ENCODE measurements around the gene KAT6B. TPM values are rescaled to one million over a fixed set of nuclear protein-coding genes. Genes with fewer than 3 reads are reported as not detected.

KAT6B gene
- total RNA-seq, 2 experiments from 2014 or later: 23.1 to 26.9 TPM

DNA sequence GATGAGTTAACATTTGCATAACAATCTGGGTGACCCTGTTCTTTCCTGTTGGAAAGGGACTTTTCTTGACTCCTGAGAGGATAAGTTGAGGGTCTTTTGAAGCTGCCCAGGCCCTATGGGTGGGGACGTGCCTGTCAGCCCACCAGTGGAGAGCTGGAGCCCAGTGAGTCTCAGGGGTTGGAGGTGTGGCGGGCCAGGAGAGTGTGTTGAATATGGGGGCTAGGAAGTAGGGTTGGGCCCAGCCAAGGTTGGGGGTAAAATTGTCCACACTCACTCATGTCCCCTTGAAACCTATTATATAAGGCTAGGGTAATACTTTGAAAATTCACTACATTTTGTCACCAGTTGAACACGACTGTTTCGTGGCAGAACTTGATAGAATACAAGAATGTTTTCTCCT is 17.9 kb upstream of the KAT6B start:
- H3K9me3 Mint-ChIP-seq: no peaks in the 10 kb centered on the region
- no peak overlapping the region for H3K27ac Mint-ChIP-seq
- H3K4me3 Mint-ChIP-seq: no peak overlapping the region
- CTCF ChIA-PET: no interaction called here
- H3K4me1 Mint-ChIP-seq: no peaks in the 10 kb centered on the region
- no peaks in the 10 kb centered on the region for H3K36me3 Mint-ChIP-seq (ENCODE audit: low read depth)
- H3K27me3 Mint-ChIP-seq: no peaks in the 10 kb centered on the region
- POLR2A ChIA-PET: no interaction called here
- DNase-seq: no peak

DNA sequence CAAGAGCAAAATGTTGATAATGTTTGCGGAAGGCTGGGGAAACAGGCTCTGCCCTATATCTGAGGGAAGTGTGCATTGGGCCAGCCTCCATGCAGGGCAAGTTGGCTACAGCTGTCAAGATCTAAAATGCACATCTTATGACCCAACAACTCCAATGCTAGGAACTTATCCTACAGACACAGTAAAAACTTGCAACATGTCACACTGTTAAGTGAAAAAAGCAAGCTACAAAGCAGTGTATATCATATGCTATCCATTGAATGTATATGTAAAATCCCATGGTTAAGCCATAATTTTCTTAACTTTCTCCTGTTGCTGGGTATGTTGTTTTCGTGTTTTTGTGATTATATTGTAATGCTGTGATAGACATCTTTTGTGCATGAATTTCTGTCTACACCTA is 16.3 kb upstream of the KAT6B start:
- Mint-ChIP-seq H3K4me3 (no peak overlapping the region), H3K9me3 (peaks cover 2% of the 10 kb centered on the region), H3K27me3 (no peaks in the 10 kb centered on the region), H3K4me1 (no peaks in the 10 kb centered on the region), H3K36me3 (ENCODE audit: low read depth) (no peaks in the 10 kb centered on the region), H3K27ac (no peak overlapping the region)
- ChIA-PET POLR2A (no interaction called here), CTCF (interaction anchor here (0.7 kb wide), 1 partner anchor 93 kb away, joined by 3 read pairs; no protein-coding TSS in a partner anchor)
- no peak for DNase-seq

- H3K27ac Mint-ChIP-seq: no peak overlapping the region
These were observed 12.8 kb upstream of the KAT6B start for GRCh38 chr10:74813381-74814259.

GRCh38 chr10:74814797-74815196 is 11.6 kb upstream of the KAT6B start:
- ChIA-PET POLR2A (no interaction called here), CTCF (no interaction called here)
- H3K27ac Mint-ChIP-seq: no peak overlapping the region
- H3K9me3 Mint-ChIP-seq: peaks cover 12% of the 10 kb centered on the region
- DNase-seq: no peak
- H3K4me1 Mint-ChIP-seq: peaks cover 5% of the 10 kb centered on the region
- H3K4me3 Mint-ChIP-seq: no peak overlapping the region
- no peaks in the 10 kb centered on the region for H3K27me3 Mint-ChIP-seq
- H3K36me3 Mint-ChIP-seq (ENCODE audit: low read depth): peaks cover 3% of the 10 kb centered on the region

More at GRCh38 chr10:74813381-74814259, 12.8 kb upstream of the KAT6B start:
- Mint-ChIP-seq H3K36me3 (ENCODE audit: low read depth) (peaks cover 3% of the 10 kb centered on the region), H3K27me3 (no peaks in the 10 kb centered on the region), H3K4me1 (peaks cover 5% of the 10 kb centered on the region), H3K9me3 (peaks cover 12% of the 10 kb centered on the region), H3K4me3 (no peak overlapping the region)
- ChIA-PET CTCF (interaction anchor here (0.6 kb wide), 1 partner anchor 9 kb away, joined by 4 read pairs; no protein-coding TSS in a partner anchor), POLR2A (no interaction called here)
- DNase-seq: no peak

- H3K4me3 Mint-ChIP-seq: no peak overlapping the region
- ChIA-PET CTCF (no interaction called here), POLR2A (no interaction called here)
- peaks cover 6% of the 10 kb centered on the region for H3K4me1 Mint-ChIP-seq
- no peaks in the 10 kb centered on the region for H3K27me3 Mint-ChIP-seq
- no peak overlapping the region for H3K27ac Mint-ChIP-seq
- H3K36me3 Mint-ChIP-seq (ENCODE audit: low read depth): peaks cover 3% of the 10 kb centered on the region
- no peak for DNase-seq
- H3K9me3 Mint-ChIP-seq: peaks cover 12% of the 10 kb centered on the region
These were observed 9.4 kb upstream of the KAT6B start for GRCh38 chr10:74816824-74817498.

GRCh38 chr10:74821501-74821900 is 4.9 kb upstream of the KAT6B start:
- Mint-ChIP-seq H3K27me3 (no peaks in the 10 kb centered on the region), H3K36me3 (ENCODE audit: low read depth) (peaks cover 7% of the 10 kb centered on the region), H3K9me3 (peaks cover 10% of the 10 kb centered on the region), H3K4me1 (peaks cover 35% of the 10 kb centered on the region), H3K4me3 (no peak overlapping the region), H3K27ac (no peak overlapping the region)
- DNase-seq: no peak
- ChIA-PET POLR2A (no interaction called here), CTCF (interaction anchor here (0.5 to 0.8 kb wide), 2 partner anchors 34 to 491 kb away, joined by 3 to 8 read pairs; no protein-coding TSS in a partner anchor)

GRCh38 chr10:74822101-74822500 is 4.3 kb upstream of the KAT6B start:
- Mint-ChIP-seq H3K36me3 (ENCODE audit: low read depth) (peaks cover 7% of the 10 kb centered on the region), H3K27ac (no peak overlapping the region), H3K4me3 (no peak overlapping the region), H3K27me3 (no peaks in the 10 kb centered on the region), H3K9me3 (peaks cover 5% of the 10 kb centered on the region), H3K4me1 (peaks cover 36% of the 10 kb centered on the region)
- POLR2A ChIA-PET: no interaction called here
- CTCF ChIA-PET: interaction anchor here (0.5 to 1.3 kb wide), 5 partner anchors 34 to 492 kb away, joined by 3 to 8 read pairs (median 3); no protein-coding TSS in a partner anchor
- DNase-seq: no peak

GRCh38 chr10:74822521-74823089 is 3.8 kb upstream of the KAT6B start:
- Mint-ChIP-seq H3K9me3 (no peaks in the 10 kb centered on the region), H3K27me3 (no peaks in the 10 kb centered on the region), H3K36me3 (ENCODE audit: low read depth) (peaks cover 5% of the 10 kb centered on the region), H3K27ac (no peak overlapping the region), H3K4me3 (no peak overlapping the region), H3K4me1 (peaks cover 36% of the 10 kb centered on the region)
- ChIA-PET CTCF (interaction anchor here (0.6 to 1.3 kb wide), 5 partner anchors 9 to 247 kb away, joined by 3 to 4 read pairs (median 3); no protein-coding TSS in a partner anchor), POLR2A (no interaction called here)
- no peak for DNase-seq

GRCh38 chr10:74823791-74824183 is 2.6 kb upstream of the KAT6B start:
- no peak for DNase-seq
- ChIA-PET CTCF (interaction anchor here (0.6 kb wide), 1 partner anchor 944 kb away, joined by 4 read pairs; no protein-coding TSS in a partner anchor), POLR2A (no interaction called here)
- Mint-ChIP-seq H3K36me3 (ENCODE audit: low read depth) (peaks cover 5% of the 10 kb centered on the region), H3K9me3 (no peaks in the 10 kb centered on the region), H3K27ac (peak overlapping the region; percentile 94), H3K4me3 (peak overlapping the region; percentile 84), H3K27me3 (no peaks in the 10 kb centered on the region), H3K4me1 (peaks cover 45% of the 10 kb centered on the region)

DNA sequence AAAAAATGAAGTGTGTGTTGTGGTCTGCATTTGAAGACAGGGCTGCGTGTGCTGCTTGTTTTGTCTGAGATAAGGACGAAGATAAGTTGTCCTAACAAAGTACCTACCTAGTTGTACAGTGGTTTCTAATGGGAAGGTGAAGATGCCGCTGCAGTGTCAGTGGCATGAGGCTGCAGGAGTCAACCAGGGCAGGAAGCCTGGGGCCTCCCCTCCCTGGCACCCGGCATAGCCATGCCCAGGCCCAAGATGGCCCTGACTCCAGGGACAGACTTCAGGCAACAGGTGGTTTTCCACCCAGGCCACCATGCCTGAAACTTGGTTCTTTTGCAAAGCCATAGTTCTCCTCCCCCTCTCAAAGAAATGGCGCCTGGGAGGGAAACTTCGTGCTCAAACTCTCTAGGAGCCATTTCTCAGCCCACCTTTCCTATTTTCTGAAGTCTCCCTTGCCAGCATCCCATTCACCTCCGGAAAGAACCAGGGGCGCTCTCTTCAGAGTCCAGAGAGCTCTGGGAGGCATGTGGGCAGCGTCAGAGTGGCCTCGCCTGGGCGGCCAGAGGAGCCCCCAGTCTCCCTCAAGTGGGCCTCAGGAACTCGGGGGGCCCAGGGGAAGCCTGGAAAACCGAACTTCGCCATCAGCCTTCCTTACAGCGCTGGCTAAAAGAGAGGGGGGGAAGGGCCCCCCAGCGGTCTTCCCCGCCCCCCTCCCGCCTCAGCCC is 2.1 kb upstream of the KAT6B start:
- H3K27me3 Mint-ChIP-seq: no peaks in the 10 kb centered on the region
- peak overlapping the region; percentile 84 for H3K4me3 Mint-ChIP-seq
- POLR2A ChIA-PET: interaction anchor here (0.7 kb wide), 1 partner anchor 412 kb away, joined by 3 read pairs; the partner anchor contains the start of gene COMTD1
- no peaks in the 10 kb centered on the region for H3K9me3 Mint-ChIP-seq
- peak; percentile 19 for DNase-seq
- CTCF ChIA-PET: interaction anchor here (0.6 to 0.7 kb wide), 5 partner anchors 48 to 944 kb away, joined by 3 to 5 read pairs (median 4); no protein-coding TSS in a partner anchor
- peak overlapping the region; percentile 94 for H3K27ac Mint-ChIP-seq
- peaks cover 5% of the 10 kb centered on the region for H3K36me3 Mint-ChIP-seq (ENCODE audit: low read depth)
- peaks cover 50% of the 10 kb centered on the region for H3K4me1 Mint-ChIP-seq

GRCh38 chr10:74824900-74825370 is 1.5 kb upstream of the KAT6B start:
- ChIA-PET CTCF (interaction anchor here (0.6 to 0.7 kb wide), 4 partner anchors 48 to 319 kb away, joined by 3 to 5 read pairs (median 4); no protein-coding TSS in a partner anchor), POLR2A (interaction anchor here (0.7 kb wide), 1 partner anchor 411 kb away, joined by 3 read pairs; the partner anchor contains the start of gene COMTD1)
- DNase-seq: peak; percentile 56
- no peaks in the 10 kb centered on the region for H3K9me3 Mint-ChIP-seq
- no peaks in the 10 kb centered on the region for H3K27me3 Mint-ChIP-seq
- H3K36me3 Mint-ChIP-seq (ENCODE audit: low read depth): peaks cover 5% of the 10 kb centered on the region
- peaks cover 51% of the 10 kb centered on the region for H3K4me1 Mint-ChIP-seq
- H3K27ac Mint-ChIP-seq: peak overlapping the region; percentile 94
- peak overlapping the region; percentile 84 for H3K4me3 Mint-ChIP-seq

All from activated CD4-positive, alpha-beta T cell treated with anti-CD3 and anti-CD28 coated beads, Interleukin-2, amount 10 ng/mL, durations not matched to agents 7 days and 5 days (primary cell).